H1 (cell line): ENCODE measurements around the gene UMODL1. TPM values are rescaled to one million over a fixed set of nuclear protein-coding genes. Genes with fewer than 3 reads are reported as not detected.

ENCODE experiments used
- CTCF ChIA-PET: fragments of 300-600 bp; sonication (Branson Sonifier 250); formaldehyde crosslinking; loops from one replicate; lab custom pipeline; 2021; ENCODE audit not compliant: partially characterized antibody; lab: Charles Lee
- POLR2A ChIA-PET: fragments of 300-600 bp; sonication (Branson Sonifier 250); formaldehyde crosslinking; loops from one replicate; lab custom pipeline; 2021; ENCODE audit warnings: inconsistent platforms; ENCODE audit not compliant: partially characterized antibody; lab: Charles Lee
- DNase-seq, 2 experiments: peaks; one replicate each; pipeline versions ENCODE4 v3.0.0 to v3.0.0-alpha.2; 2010 to 2022; ENCODE audit warnings: low spot score in 2 of 2, low read depth in 1 of 2, mixed read lengths in 1 of 2
- FAIRE-seq: peaks from 2 replicates; lab custom pipeline; 2011; peaks lifted over from hg19 to GRCh38; lab: Jason Lieb, UNC
- H2AFZ ChIP-seq: 2 replicates; pipeline ENCODE4 v1.8.1; 2012; ENCODE audit warnings: low read length, inconsistent platforms
- H2AK5ac ChIP-seq: 2 replicates; pipeline ENCODE4 v1.6.1; 2013; ENCODE audit warnings: low read depth, low read length
- H2BK120ac ChIP-seq: replicated peaks from 2 replicates; pipeline ENCODE3; 2013; ENCODE audit warnings: low read depth, low read length, inconsistent platforms
- H2BK12ac ChIP-seq: 2 replicates; pipeline ENCODE4 v1.6.1; 2013; ENCODE audit warnings: low read depth, low read length
- H2BK15ac ChIP-seq: 2 replicates; pipeline ENCODE4 v1.6.1; 2013; ENCODE audit warnings: low read length
- H2BK20ac ChIP-seq: 2 replicates; pipeline ENCODE4 v1.6.1; 2013; ENCODE audit warnings: low read length
- H2BK5ac ChIP-seq: 2 replicates; pipeline ENCODE4 v1.6.1; 2013; ENCODE audit warnings: low read depth, low read length
- H3K14ac ChIP-seq: 2 replicates; pipeline ENCODE4 v1.6.1; 2013; ENCODE audit warnings: inconsistent platforms; ENCODE audit not compliant: insufficient read length
- H3K18ac ChIP-seq: 2 replicates; pipeline ENCODE4 v1.6.1; 2013; ENCODE audit warnings: low read length; ENCODE audit errors: extremely low read depth
- H3K23ac ChIP-seq: 2 replicates; pipeline ENCODE4 v1.6.1; 2013; ENCODE audit warnings: inconsistent platforms; ENCODE audit not compliant: insufficient read length
- H3K23me2 ChIP-seq: 2 replicates; pipeline ENCODE4 v1.6.1; 2013; ENCODE audit warnings: low read depth, low read length
- H3K27ac ChIP-seq: 2 replicates; pipeline ENCODE4 v1.6.1; 2011; ENCODE audit warnings: low read depth, low read length, inconsistent platforms
- H3K27me3 ChIP-seq, 4 experiments: replicated peaks in 1 of 4; 1 replicate in 1 of 4; 2 replicates in 3 of 4; pipeline versions ENCODE4 v1.6.1 to v1.8.1; 2011 to 2013; ENCODE audit warnings: low read length in 3 of 4, mild to moderate bottlenecking in 3 of 4, inconsistent platforms in 2 of 4, mixed read lengths in 2 of 4, moderate library complexity in 1 of 4; ENCODE audit not compliant: control insufficient read depth in 3 of 4, insufficient read depth in 3 of 4; ENCODE audit errors: extremely low read depth in 1 of 4
- H3K36me3 ChIP-seq, 4 experiments: 2 replicates each; pipeline versions ENCODE4 v1.6.1 to v1.8.1; 2011 to 2013; ENCODE audit warnings: mild to moderate bottlenecking in 4 of 4, low read length in 3 of 4, moderate library complexity in 2 of 4, control low read depth in 1 of 4, inconsistent platforms in 1 of 4; ENCODE audit not compliant: insufficient read depth in 4 of 4, control insufficient read depth in 2 of 4
- H3K4ac ChIP-seq: replicated peaks from 2 replicates; pipeline ENCODE3; 2013; ENCODE audit warnings: low read length, low read depth, mixed read lengths, inconsistent platforms; ENCODE audit not compliant: insufficient read length
- H3K4me1 ChIP-seq, 4 experiments: replicated peaks in 1 of 4; 1 replicate in 1 of 4; 2 replicates in 3 of 4; pipeline versions ENCODE4 v1.6.1 to v1.8.1; 2011 to 2013; ENCODE audit warnings: low read length in 3 of 4, inconsistent platforms in 2 of 4, mixed read lengths in 1 of 4; ENCODE audit not compliant: insufficient read depth in 4 of 4, control insufficient read depth in 3 of 4
- H3K4me2 ChIP-seq, 2 experiments: 2 replicates each; pipeline versions ENCODE4 v1.6.1 to v1.8.1; 2011 to 2013; ENCODE audit warnings: low read depth in 2 of 2, low read length in 2 of 2, control low read depth in 1 of 2, inconsistent platforms in 1 of 2, mild to moderate bottlenecking in 1 of 2; ENCODE audit not compliant: insufficient read depth in 1 of 2
- H3K4me3 ChIP-seq, 4 experiments: fragments of 200-600, 300-600 bp in 1 of 4; sonication (generic), shearing (Covaris generic), sonication (Bioruptor Twin) in 1 of 4; 2 replicates each; pipeline versions ENCODE4 v1.5.1 to v1.8.1; 2011 to 2016; ENCODE audit warnings: low read length in 4 of 4, low read depth in 3 of 4, control low read depth in 2 of 4, inconsistent platforms in 2 of 4, mild to moderate bottlenecking in 2 of 4, mixed read lengths in 1 of 4, moderate library complexity in 1 of 4; ENCODE audit not compliant: insufficient read depth in 2 of 4; ENCODE audit errors: extremely low read depth in 1 of 4
- H3K56ac ChIP-seq: replicated peaks from 2 replicates; pipeline ENCODE3; 2013; ENCODE audit warnings: low read depth, mild to moderate bottlenecking, mixed read lengths, low read length, inconsistent platforms; ENCODE audit not compliant: insufficient read length
- H3K79me1 ChIP-seq: 2 replicates; pipeline ENCODE4 v1.6.1; 2013; ENCODE audit warnings: low read depth, low read length, control low read depth
- H3K79me2 ChIP-seq, 2 experiments: 2 replicates each; pipeline versions ENCODE4 v1.6.1 to v1.8.1; 2012 to 2013; ENCODE audit warnings: low read length in 2 of 2, mild to moderate bottlenecking in 2 of 2, inconsistent platforms in 1 of 2; ENCODE audit not compliant: insufficient read depth in 2 of 2, control insufficient read depth in 1 of 2
- H3K9ac ChIP-seq, 4 experiments: replicated peaks in 1 of 4; 1 replicate in 1 of 4; 2 replicates in 3 of 4; pipeline versions ENCODE4 v1.6.1 to v1.8.1; 2011 to 2013; ENCODE audit warnings: low read depth in 3 of 4, low read length in 3 of 4, control low read depth in 2 of 4, mild to moderate bottlenecking in 2 of 4, moderate library complexity in 2 of 4, inconsistent platforms in 1 of 4; ENCODE audit errors: extremely low read depth in 1 of 4
- H3K9me3 ChIP-seq, 2 experiments: 2 replicates each; pipeline versions ENCODE4 v1.6.1 to v1.8.1; 2012 to 2013; ENCODE audit warnings: mild to moderate bottlenecking in 2 of 2, moderate library complexity in 2 of 2, control low read depth in 1 of 2, inconsistent platforms in 1 of 2, low read depth in 1 of 2, low read length in 1 of 2, mixed read lengths in 1 of 2; ENCODE audit not compliant: insufficient read depth in 2 of 2
- H4K20me1 ChIP-seq, 2 experiments: replicated peaks in 1 of 2; 2 replicates each; pipeline versions ENCODE3 to v1.8.1; 2011 to 2013; ENCODE audit warnings: inconsistent platforms in 2 of 2, low read length in 2 of 2, mild to moderate bottlenecking in 1 of 2; ENCODE audit not compliant: insufficient read depth in 2 of 2, control insufficient read depth in 1 of 2
- H4K5ac ChIP-seq: 2 replicates; pipeline ENCODE4 v1.6.1; 2013; ENCODE audit warnings: low read length, low read depth, mixed read lengths, inconsistent platforms; ENCODE audit not compliant: insufficient read length
- H4K8ac ChIP-seq: 2 replicates; pipeline ENCODE4 v1.8.0; 2013; ENCODE audit warnings: mild to moderate bottlenecking, moderate library complexity, low read length, inconsistent platforms; ENCODE audit not compliant: insufficient read depth; ENCODE audit errors: extremely low read depth
- H4K91ac ChIP-seq: replicated peaks from 2 replicates; pipeline ENCODE3; 2013; ENCODE audit warnings: low read length, mixed read lengths, inconsistent platforms; ENCODE audit not compliant: insufficient read length
- ATF2 ChIP-seq: IDR thresholded peaks from 2 replicates; pipeline ENCODE4 v1.6.1; 2012; ENCODE audit warnings: low read length, inconsistent platforms
- CBX8 ChIP-seq: fragments of 300-800, 300-1000 bp; sonication (generic); IDR thresholded peaks from 2 replicates; pipeline ENCODE4 v1.7.1; 2016; ENCODE audit warnings: low read depth, low read length, borderline replicate concordance
- CEBPB ChIP-seq: IDR thresholded peaks from 2 replicates; pipeline ENCODE4 v1.6.1; 2012; ENCODE audit warnings: low read depth, low read length
- CREB1 ChIP-seq: IDR thresholded peaks from 2 replicates; pipeline ENCODE4 v1.6.1; 2012; ENCODE audit warnings: inconsistent platforms
- GABPA ChIP-seq: IDR thresholded peaks from 2 replicates; pipeline ENCODE4 v1.6.1; 2011; ENCODE audit warnings: mild to moderate bottlenecking, low read length, moderate library complexity, borderline replicate concordance; ENCODE audit not compliant: insufficient read depth
- GTF2F1 ChIP-seq: IDR thresholded peaks from 2 replicates; pipeline ENCODE4 v1.6.1; 2012; ENCODE audit warnings: low read depth, low read length, improper control_type of control experiment, borderline replicate concordance
- HDAC2 ChIP-seq, 2 experiments: fragments of 300-600 bp in 1 of 2; sonication (generic) in 1 of 2; IDR thresholded peaks; 2 replicates each; pipeline ENCODE4 v1.6.1; 2011 to 2012; ENCODE audit warnings: low read depth in 2 of 2, low read length in 2 of 2, mild to moderate bottlenecking in 2 of 2, moderate library complexity in 2 of 2, borderline replicate concordance in 1 of 2, inconsistent platforms in 1 of 2
- JUN ChIP-seq: IDR thresholded peaks from 2 replicates; pipeline ENCODE4 v1.6.1; 2011; ENCODE audit warnings: low read depth, mild to moderate bottlenecking, improper control_type of control experiment, low read length
- PHF8 ChIP-seq: fragments of 200-600 bp; sonication (generic); conservative IDR thresholded peaks from 2 replicates; pipeline ENCODE4 v1.7.1; 2012; ENCODE audit warnings: low read depth, mild to moderate bottlenecking, inconsistent platforms, low read length, moderate library complexity
- SIRT6 ChIP-seq: IDR thresholded peaks from one replicate; pipeline ENCODE4 v1.7.1; 2012; ENCODE audit warnings: low read length, inconsistent platforms
- SIX5 ChIP-seq: IDR thresholded peaks from 2 replicates; pipeline ENCODE4 v1.6.1; 2011; ENCODE audit warnings: mild to moderate bottlenecking, low read depth, low read length
- USF2 ChIP-seq: IDR thresholded peaks from 2 replicates; pipeline ENCODE4 v1.6.1; 2011; ENCODE audit warnings: low read length, improper control_type of control experiment
- WGBS, 2 experiments: shearing (Covaris generic) in 1 of 2; methylation state at CpG; one replicate each; pipeline versions ENCODE4 v1.1.6 to v1.1.7; 2013 to 2015; ENCODE audit warnings: low lambda C conversion rate in 2 of 2, mixed read lengths in 2 of 2, inconsistent platforms in 1 of 2, low coverage in 1 of 2, missing lambda C conversion rate in 1 of 2; ENCODE audit not compliant: insufficient replicate concordance in 2 of 2, insufficient coverage in 1 of 2, insufficient read length in 1 of 2; ENCODE audit errors: extremely low coverage in 1 of 2, missing lambda C conversion rate in 1 of 2; 5-methylcytosine and 5-hydroxymethylcytosine counted together
- polyA plus RNA-seq, 7 experiments: library from polyadenylated mRNA; depleted of rRNA in 3 of 7; stranded (reverse) in 5 of 7; unstranded in 2 of 7; fragments of >200 nt in 5 of 7; fragments of 200-250 nt in 2 of 7; gene quantifications; 1 replicate in 5 of 7; 2 replicates in 1 of 7; 4 replicates in 1 of 7; pipeline versions ENCODE4 v1.2.1 to v1.2.3, GENCODE V29; 2011 to 2013; ENCODE audit warnings: missing spikeins in 2 of 7, mixed read lengths in 2 of 7
- total RNA-seq: library from RNA; stranded (reverse); fragmentation: NEBNext Ultra II Directional; extraction: Animal tissue kit (Norgen Biotek cat#: 25700); gene quantifications from 2 replicates; pipeline ENCODE4 v1.2.1, GENCODE V29; 2021

The UMODL1 gene
- total and polyA plus RNA-seq, 2 of the 8 experiments (the other 6 are each of a cell fraction or from before 2014, with no cell fraction given), result not detected

- H3K79me2 ChIP-seq, result no peaks in the 10 kb centered on the region
- no peak overlapping the region for H4K91ac ChIP-seq
- no peak overlapping the region for H2BK12ac ChIP-seq
- H3K23me2 ChIP-seq, result peaks cover 6% of the 10 kb centered on the region; the same call in 1 of the 2 replicates
- WGBS, 2 experiments, result 98 to 100% methylated on average over 1 to 3 of the region's 3 CpGs
- H2BK20ac ChIP-seq, result no peak overlapping the region
- ChIA-PET POLR2A (no interaction called here), CTCF (interaction anchor here (1.4 to 3.5 kb wide), 3 partner anchors 14 to 132 kb away, joined by 3 to 20 read pairs (median 17); no protein-coding TSS in a partner anchor)
- DNase-seq (no peak), FAIRE-seq (no peak)
- no peak overlapping the region for H3K4me3 ChIP-seq
- no peak overlapping the region for H3K4ac ChIP-seq
- H2AK5ac ChIP-seq, result no peak overlapping the region
- H3K27ac ChIP-seq, result no peak overlapping the region
- H3K4me1 ChIP-seq, result no peaks in the 10 kb centered on the region
- H2BK15ac ChIP-seq, result peak overlapping the region; percentile 31; the same call in 1 of the 2 replicates
- H4K20me1 ChIP-seq, result peaks cover 0 to 2% of the 10 kb centered on the region in 2 experiments
- H3K9ac ChIP-seq, result no peak overlapping the region
- H4K5ac ChIP-seq, result no peak overlapping the region
- H3K14ac ChIP-seq, result no peak overlapping the region
- H2BK120ac ChIP-seq, result no peak overlapping the region
- no peaks in the 10 kb centered on the region for H3K36me3 ChIP-seq
- H3K18ac ChIP-seq, result no peak overlapping the region
- H3K27me3 ChIP-seq, result no peaks in the 10 kb centered on the region; a peak in 1 of 7 replicates
- no peak overlapping the region for H2BK5ac ChIP-seq
- H3K4me2 ChIP-seq, result no peak overlapping the region
- H3K79me1 ChIP-seq, result no peaks in the 10 kb centered on the region
- H3K9me3 ChIP-seq, result no peaks in the 10 kb centered on the region
- no peak overlapping the region for H3K23ac ChIP-seq
- H2AFZ ChIP-seq, result no peak overlapping the region
- peak overlapping the region; percentile 23 for H3K56ac ChIP-seq
- no peak overlapping the region; the same call in 1 of the 2 replicates for H4K8ac ChIP-seq
- TF ChIP-seq JUN (no peak), CREB1 (no peak), PHF8 (no peak), CEBPB (no peak), USF2 (no peak), ATF2 (no peak), SIRT6 (no peak), GTF2F1 (no peak), SIX5 (no peak), CBX8 (no peak), GABPA (no peak), HDAC2 (IDR thresholded peaks at IDR 0.05; ENCODE audit: borderline replicate concordance in 1 of 2, low read depth in 2 of 2, low read length in 2 of 2) (no peak)
Measured at GRCh38 chr21:42144221-42144620, 73.1 kb downstream of the UMODL1 start.
